Measurements from ENCODE around the gene PHACTR1.

PHACTR1 gene

GRCh38 chr6:12791371-12791770 is 74.8 kb downstream of the PHACTR1 start:
- H3K79me1 ChIP-seq (ENCODE audit: low read depth, low read length) = no peaks in the 10 kb centered on the region
- no peak overlapping the region for H3K18ac ChIP-seq (ENCODE audit: low read length)
- DNase-seq (ENCODE audit: low spot score) = no peak
- H2BK120ac ChIP-seq (ENCODE audit: low read depth, low read length) = no peak overlapping the region
- no peak overlapping the region for H2AK5ac ChIP-seq (ENCODE audit: low read depth, low read length)
- H3K4me1 ChIP-seq (ENCODE audit: control insufficient read depth in 2 of 2, insufficient read depth in 1 of 2, low read depth in 1 of 2, low read length in 2 of 2) = peaks cover 0 to 1% of the 10 kb centered on the region in 2 donors
- H3K9ac ChIP-seq (ENCODE audit: low read depth, low read length, poor library complexity) = no peak overlapping the region
- no peak overlapping the region for H3K4ac ChIP-seq (ENCODE audit: low read length)
- no peak overlapping the region for H4K91ac ChIP-seq (ENCODE audit: low read depth, low read length, poor library complexity)
- H2BK12ac ChIP-seq (ENCODE audit: low read length) = no peak overlapping the region
- no peak overlapping the region for H3K4me2 ChIP-seq (ENCODE audit: insufficient read depth, low read length, poor library complexity, severe bottlenecking)
- no peak overlapping the region for H3K14ac ChIP-seq (ENCODE audit: low read length)
- H3K4me3 ChIP-seq (ENCODE audit: low read length in 2 of 2) = no peak overlapping the region
- no peak overlapping the region for H2BK15ac ChIP-seq (ENCODE audit: low read length)
- no peaks in the 10 kb centered on the region for H3K36me3 ChIP-seq (replicated peaks in 1 of 2; ENCODE audit: control insufficient read depth in 2 of 2, insufficient read depth in 2 of 2, low read length in 2 of 2)
- H2AFZ ChIP-seq (ENCODE audit: low read length) = no peak overlapping the region
- no peaks in the 10 kb centered on the region for H3K27me3 ChIP-seq (ENCODE audit: control insufficient read depth in 3 of 3, insufficient read depth in 3 of 3, low read depth in 1 of 3, low read length in 3 of 3)
- no peak overlapping the region for H3K23ac ChIP-seq (ENCODE audit: low read depth, low read length, poor library complexity)
- no peak overlapping the region for H2BK5ac ChIP-seq (ENCODE audit: low read length)
- no peaks in the 10 kb centered on the region for H3K9me3 ChIP-seq (replicated peaks in 1 of 2; ENCODE audit: control insufficient read depth in 2 of 2, insufficient read depth in 1 of 2, low read depth in 1 of 2, low read length in 2 of 2)
- no peak overlapping the region for H4K8ac ChIP-seq (ENCODE audit: low read depth, low read length)
- no CpG with 5 or more reads among the region's 6 CpGs for WGBS, 2 donors (ENCODE audit: extremely low coverage in 2 of 2, insufficient read length in 2 of 2, insufficient replicate concordance in 1 of 2)
- H3K27ac ChIP-seq (replicated peaks; ENCODE audit: low read length) = no peak overlapping the region

- no peak for DNase-seq (ENCODE audit: low spot score)
- Histone ChIP-seq H3K27me3 (ENCODE audit: control insufficient read depth in 3 of 3, insufficient read depth in 3 of 3, low read depth in 1 of 3, low read length in 3 of 3) (no peaks in the 10 kb centered on the region), H2BK120ac (ENCODE audit: low read depth, low read length) (no peak overlapping the region), H2BK15ac (ENCODE audit: low read length) (no peak overlapping the region), H2BK5ac (ENCODE audit: low read length) (no peak overlapping the region), H3K79me1 (ENCODE audit: low read depth, low read length) (no peaks in the 10 kb centered on the region), H3K23ac (ENCODE audit: low read depth, low read length, poor library complexity) (no peak overlapping the region), H3K36me3 (replicated peaks in 1 of 2; ENCODE audit: control insufficient read depth in 2 of 2, insufficient read depth in 2 of 2, low read length in 2 of 2) (no peaks in the 10 kb centered on the region), H3K4ac (ENCODE audit: low read length) (no peak overlapping the region), H3K18ac (ENCODE audit: low read length) (no peak overlapping the region), H3K27ac (replicated peaks; ENCODE audit: low read length) (no peak overlapping the region), H3K14ac (ENCODE audit: low read length) (no peak overlapping the region), H3K4me3 (ENCODE audit: low read length in 2 of 2) (no peak overlapping the region), H2AK5ac (ENCODE audit: low read depth, low read length) (no peak overlapping the region), H3K4me2 (ENCODE audit: insufficient read depth, low read length, poor library complexity, severe bottlenecking) (no peak overlapping the region), H3K9ac (ENCODE audit: low read depth, low read length, poor library complexity) (no peak overlapping the region), H2BK12ac (ENCODE audit: low read length) (no peak overlapping the region), H4K8ac (ENCODE audit: low read depth, low read length) (no peak overlapping the region), H3K4me1 (ENCODE audit: control insufficient read depth in 2 of 2, insufficient read depth in 1 of 2, low read depth in 1 of 2, low read length in 2 of 2) (no peaks in the 10 kb centered on the region), H2AFZ (ENCODE audit: low read length) (no peak overlapping the region), H4K91ac (ENCODE audit: low read depth, low read length, poor library complexity) (no peak overlapping the region), H3K9me3 (replicated peaks in 1 of 2; ENCODE audit: control insufficient read depth in 2 of 2, insufficient read depth in 1 of 2, low read depth in 1 of 2, low read length in 2 of 2) (no peaks in the 10 kb centered on the region)
- WGBS, 2 donors (ENCODE audit: extremely low coverage in 2 of 2, insufficient read length in 2 of 2, insufficient replicate concordance in 1 of 2) = no CpG with 5 or more reads among the region's 4 CpGs
Observed at GRCh38 chr6:12798326-12798725, 81.8 kb downstream of the PHACTR1 start.

GRCh38 chr6:12800120-12800519 is 83.6 kb downstream of the PHACTR1 start:
- Histone ChIP-seq H2BK120ac (ENCODE audit: low read depth, low read length) (no peak overlapping the region), H3K79me1 (ENCODE audit: low read depth, low read length) (no peaks in the 10 kb centered on the region), H2AK5ac (ENCODE audit: low read depth, low read length) (no peak overlapping the region), H4K91ac (ENCODE audit: low read depth, low read length, poor library complexity) (no peak overlapping the region), H3K23ac (ENCODE audit: low read depth, low read length, poor library complexity) (no peak overlapping the region), H3K4ac (ENCODE audit: low read length) (no peak overlapping the region), H4K8ac (ENCODE audit: low read depth, low read length) (no peak overlapping the region), H3K18ac (ENCODE audit: low read length) (no peak overlapping the region), H3K4me3 (ENCODE audit: low read length in 2 of 2) (no peak overlapping the region), H3K36me3 (replicated peaks in 1 of 2; ENCODE audit: control insufficient read depth in 2 of 2, insufficient read depth in 2 of 2, low read length in 2 of 2) (no peaks in the 10 kb centered on the region), H3K4me2 (ENCODE audit: insufficient read depth, low read length, poor library complexity, severe bottlenecking) (no peak overlapping the region), H3K27me3 (ENCODE audit: control insufficient read depth in 3 of 3, insufficient read depth in 3 of 3, low read depth in 1 of 3, low read length in 3 of 3) (no peaks in the 10 kb centered on the region), H3K9me3 (replicated peaks in 1 of 2; ENCODE audit: control insufficient read depth in 2 of 2, insufficient read depth in 1 of 2, low read depth in 1 of 2, low read length in 2 of 2) (no peaks in the 10 kb centered on the region), H3K4me1 (ENCODE audit: control insufficient read depth in 2 of 2, insufficient read depth in 1 of 2, low read depth in 1 of 2, low read length in 2 of 2) (no peaks in the 10 kb centered on the region), H2BK12ac (ENCODE audit: low read length) (no peak overlapping the region), H3K27ac (replicated peaks; ENCODE audit: low read length) (no peak overlapping the region), H3K9ac (ENCODE audit: low read depth, low read length, poor library complexity) (no peak overlapping the region), H3K14ac (ENCODE audit: low read length) (no peak overlapping the region), H2BK15ac (ENCODE audit: low read length) (no peak overlapping the region), H2BK5ac (ENCODE audit: low read length) (no peak overlapping the region), H2AFZ (ENCODE audit: low read length) (no peak overlapping the region)
- no CpG with 5 or more reads among the region's 1 CpG for WGBS, 2 donors (ENCODE audit: extremely low coverage in 2 of 2, insufficient read length in 2 of 2, insufficient replicate concordance in 1 of 2)
- no peak for DNase-seq (ENCODE audit: low spot score)

GRCh38 chr6:12801141-12801540 is 84.6 kb downstream of the PHACTR1 start:
- no peak overlapping the region for H2AK5ac ChIP-seq (ENCODE audit: low read depth, low read length)
- no peak overlapping the region for H2BK120ac ChIP-seq (ENCODE audit: low read depth, low read length)
- no peak overlapping the region for H2AFZ ChIP-seq (ENCODE audit: low read length)
- no peak overlapping the region for H3K4ac ChIP-seq (ENCODE audit: low read length)
- H3K23ac ChIP-seq (ENCODE audit: low read depth, low read length, poor library complexity) = no peak overlapping the region
- 100% methylated on average over 1 of the region's 3 CpGs; no CpG with 5 or more reads in 1 of the 2 donors for WGBS, 2 donors (ENCODE audit: extremely low coverage in 2 of 2, insufficient read length in 2 of 2, insufficient replicate concordance in 1 of 2)
- no peaks in the 10 kb centered on the region for H3K9me3 ChIP-seq (replicated peaks in 1 of 2; ENCODE audit: control insufficient read depth in 2 of 2, insufficient read depth in 1 of 2, low read depth in 1 of 2, low read length in 2 of 2)
- H3K36me3 ChIP-seq (replicated peaks in 1 of 2; ENCODE audit: control insufficient read depth in 2 of 2, insufficient read depth in 2 of 2, low read length in 2 of 2) = no peaks in the 10 kb centered on the region
- no peak overlapping the region for H4K91ac ChIP-seq (ENCODE audit: low read depth, low read length, poor library complexity)
- no peak overlapping the region for H3K4me3 ChIP-seq (ENCODE audit: low read length in 2 of 2)
- no peak for DNase-seq (ENCODE audit: low spot score)
- no peaks in the 10 kb centered on the region for H3K27me3 ChIP-seq (ENCODE audit: control insufficient read depth in 3 of 3, insufficient read depth in 3 of 3, low read depth in 1 of 3, low read length in 3 of 3)
- H4K8ac ChIP-seq (ENCODE audit: low read depth, low read length) = no peak overlapping the region
- H3K27ac ChIP-seq (replicated peaks; ENCODE audit: low read length) = no peak overlapping the region
- H3K9ac ChIP-seq (ENCODE audit: low read depth, low read length, poor library complexity) = no peak overlapping the region
- H2BK15ac ChIP-seq (ENCODE audit: low read length) = no peak overlapping the region
- no peak overlapping the region for H2BK12ac ChIP-seq (ENCODE audit: low read length)
- H3K18ac ChIP-seq (ENCODE audit: low read length) = no peak overlapping the region
- no peaks in the 10 kb centered on the region for H3K79me1 ChIP-seq (ENCODE audit: low read depth, low read length)
- H3K4me2 ChIP-seq (ENCODE audit: insufficient read depth, low read length, poor library complexity, severe bottlenecking) = no peak overlapping the region
- H3K14ac ChIP-seq (ENCODE audit: low read length) = no peak overlapping the region
- H2BK5ac ChIP-seq (ENCODE audit: low read length) = no peak overlapping the region
- H3K4me1 ChIP-seq (ENCODE audit: control insufficient read depth in 2 of 2, insufficient read depth in 1 of 2, low read depth in 1 of 2, low read length in 2 of 2) = no peaks in the 10 kb centered on the region
